Spleen (tissue), 7 donors: ENCODE measurements around the gene MYO3B.

Experiments used
- CTCF ChIP-seq, 11 experiments: fragments of 200-600 bp in 7 of 11; fragments of 450-650 bp in 4 of 11; sonication (generic) in 4 of 11; IDR thresholded peaks in 8 of 11; conservative IDR thresholded peaks in 3 of 11; 1 replicate in 7 of 11; 2 replicates in 4 of 11; pipeline versions ENCODE4 v1.4.0 to v1.8.0; 2016 to 2021; ENCODE audit warnings: antibody characterized with exemption in 11 of 11, inconsistent platforms in 4 of 11, mild to moderate bottlenecking in 1 of 11
- POLR2AphosphoS5 ChIP-seq, 3 donors: sonication (generic); formaldehyde crosslinking; IDR thresholded peaks; one replicate each; pipeline ENCODE4 v1.5.1; 2017; ENCODE audit warnings: antibody characterized with exemption in 3 of 3
- donor health status: DM: no; HTN: no; CAD: no; lungs with moderate emphysema.
- donor health status: DM: no; HTN: no; CAD: no.
- donor health status: DM: no; HTN: no; CAD: no.

GRCh38 chr2:170512266-170512665, 334.3 kb downstream of the MYO3B start:
- no peak for TF ChIP-seq CTCF (IDR thresholded peaks at IDR 0.05 in 8 of 11, conservative IDR thresholded peaks at IDR 0.05 in 3 of 11)
- TF ChIP-seq POLR2AphosphoS5 (IDR thresholded peaks at IDR 0.05) = no peak
